ENCODE data around the gene JAK2.

JAK2 gene

DNA sequence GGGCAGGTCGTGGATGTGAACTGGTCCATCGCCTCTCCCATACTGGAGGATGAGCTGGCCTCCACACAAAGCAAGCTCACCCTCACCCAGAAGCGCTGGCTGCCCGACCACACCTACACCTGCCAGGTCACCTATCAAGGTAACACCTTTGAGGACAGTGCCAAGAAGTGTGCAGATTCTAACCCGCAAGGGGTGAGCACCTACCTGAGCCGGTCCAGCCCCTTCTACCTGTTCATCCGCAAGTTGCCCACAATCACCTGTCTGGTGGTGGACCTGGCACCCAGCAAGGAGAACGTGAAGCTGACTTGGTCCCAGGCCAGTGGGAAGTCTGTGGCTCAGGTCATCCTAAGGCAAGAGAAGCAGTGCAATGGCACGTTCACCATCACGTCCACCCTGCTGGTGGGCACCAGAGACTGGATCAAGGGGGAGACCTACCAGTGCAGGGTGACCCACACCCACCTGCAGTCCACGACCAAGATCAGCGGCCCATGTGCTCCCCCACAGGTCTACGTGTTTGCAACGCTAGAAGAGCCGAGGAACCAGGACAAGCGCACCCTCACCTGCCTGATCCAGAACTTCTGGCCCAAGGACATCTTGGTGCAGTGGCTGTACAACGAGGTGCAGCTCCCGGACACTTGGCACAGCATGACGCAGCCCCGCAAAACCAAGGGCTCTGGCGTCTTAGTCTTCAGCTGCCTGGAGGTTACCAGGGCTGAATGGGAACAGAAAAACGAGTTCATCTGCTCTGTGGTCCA is 129.1 kb downstream of the JAK2 start:
- H3K9me3 ChIP-seq (replicated peaks in 1 of 11) = peaks cover 0 to 42% (median 20%) of the 10 kb centered on the region in 11 experiments
- H4K20me1 ChIP-seq = peaks cover 0 to 21% (median 0%) of the 10 kb centered on the region in 11 experiments; a peak in 2 of 22 replicates
- TF ChIP-seq Cebpa-rat (IDR thresholded peaks at IDR 0.05) = no peak
- peaks cover 0 to 56% (median 18%) of the 10 kb centered on the region in 11 experiments; a peak in 19 of 22 replicates for H3K36me3 ChIP-seq
- no peak overlapping the region for H3K4me3 ChIP-seq
- H3K4me2 ChIP-seq = no peak overlapping the region
- no peaks in the 10 kb centered on the region for H3K4me1 ChIP-seq
- H3K27me3 ChIP-seq = no peaks in the 10 kb centered on the region
- no peak overlapping the region for H3K27ac ChIP-seq
- H3K9ac ChIP-seq = no peak overlapping the region

DNA sequence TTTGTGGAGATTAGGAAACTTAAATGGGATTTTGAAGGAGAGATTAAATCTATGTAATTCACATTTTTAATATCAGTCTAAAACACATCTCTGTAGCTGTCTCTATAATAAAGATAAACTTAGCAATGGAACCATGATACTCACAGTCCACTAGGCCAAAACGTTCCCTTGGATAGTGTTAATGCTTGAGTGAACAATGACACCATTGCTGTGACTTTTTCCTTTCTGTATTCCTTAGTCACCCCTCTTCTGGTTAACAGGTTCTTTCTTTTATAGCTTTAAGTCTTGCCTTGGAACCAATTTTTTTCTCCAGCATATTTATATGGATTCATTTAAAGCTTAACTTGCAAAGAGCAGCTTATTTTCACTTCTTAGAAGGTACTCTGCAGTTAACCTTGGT is 137.0 kb downstream of the JAK2 start:
- Histone ChIP-seq H3K4me2 (no peak overlapping the region), H3K9ac (no peak overlapping the region), H3K4me1 (peaks cover 0 to 15% (median 3%) of the 10 kb centered on the region in 10 experiments; a peak in 8 of 20 replicates), H4K20me1 (peaks cover 0 to 5% (median 0%) of the 10 kb centered on the region in 11 experiments; a peak in 2 of 22 replicates), H3K9me3 (replicated peaks in 1 of 11) (peaks cover 0 to 8% (median 0%) of the 10 kb centered on the region in 11 experiments; a peak in 1 of 22 replicates), H3K36me3 (peaks cover 11 to 87% (median 29%) of the 10 kb centered on the region in 11 experiments; a peak in 19 of 22 replicates), H3K27me3 (0 out of 22 replicates have a peak, but pooled peaks cover 0 to 3% (median 0%) of the 10 kb centered on the region in 11 experiments), H3K4me3 (no peak overlapping the region), H3K27ac (no peak overlapping the region)
- no peak for TF ChIP-seq Cebpa-rat (IDR thresholded peaks at IDR 0.05)

DNA sequence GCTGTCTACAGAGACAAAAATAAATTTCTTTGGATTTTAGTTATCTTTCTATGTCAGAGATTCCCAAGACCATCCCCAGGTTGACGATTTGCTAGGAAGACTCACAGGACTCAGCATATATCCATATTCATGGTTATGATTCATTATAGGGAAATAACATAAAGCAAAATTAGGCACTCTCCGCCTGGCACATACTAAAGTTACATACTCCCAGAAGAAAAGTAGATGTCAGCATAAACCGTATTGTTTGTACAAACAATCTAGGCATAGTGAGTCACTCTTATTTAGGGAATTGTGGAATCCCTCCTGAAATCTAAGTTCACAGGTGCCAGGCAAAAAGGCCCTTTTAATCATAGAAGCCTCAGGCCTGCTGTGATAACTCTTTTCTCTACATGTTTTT is 137.4 kb downstream of the JAK2 start:
- peaks cover 0 to 15% (median 3%) of the 10 kb centered on the region in 10 experiments; a peak in 8 of 20 replicates for H3K4me1 ChIP-seq
- H3K4me3 ChIP-seq = no peak overlapping the region
- H4K20me1 ChIP-seq = 0 out of 22 replicates have a peak, but pooled peaks cover 0 to 4% (median 0%) of the 10 kb centered on the region in 11 experiments
- TF ChIP-seq Cebpa-rat (IDR thresholded peaks at IDR 0.05) = no peak
- H3K36me3 ChIP-seq = peaks cover 11 to 88% (median 29%) of the 10 kb centered on the region in 11 experiments; a peak in 19 of 22 replicates
- peaks cover 0 to 8% (median 0%) of the 10 kb centered on the region in 11 experiments; a peak in 1 of 22 replicates for H3K9me3 ChIP-seq (replicated peaks in 1 of 11)
- no peak overlapping the region for H3K9ac ChIP-seq
- H3K27me3 ChIP-seq = 0 out of 22 replicates have a peak, but pooled peaks cover 0 to 3% (median 0%) of the 10 kb centered on the region in 11 experiments
- no peak overlapping the region for H3K4me2 ChIP-seq
- no peak overlapping the region for H3K27ac ChIP-seq

- TF ChIP-seq Cebpa-rat (IDR thresholded peaks at IDR 0.05) = no peak
- H3K4me3 ChIP-seq = no peak overlapping the region
These were observed 155.1 kb downstream of the JAK2 start for GRCh38 chr9:5140151-5140550.

DNA sequence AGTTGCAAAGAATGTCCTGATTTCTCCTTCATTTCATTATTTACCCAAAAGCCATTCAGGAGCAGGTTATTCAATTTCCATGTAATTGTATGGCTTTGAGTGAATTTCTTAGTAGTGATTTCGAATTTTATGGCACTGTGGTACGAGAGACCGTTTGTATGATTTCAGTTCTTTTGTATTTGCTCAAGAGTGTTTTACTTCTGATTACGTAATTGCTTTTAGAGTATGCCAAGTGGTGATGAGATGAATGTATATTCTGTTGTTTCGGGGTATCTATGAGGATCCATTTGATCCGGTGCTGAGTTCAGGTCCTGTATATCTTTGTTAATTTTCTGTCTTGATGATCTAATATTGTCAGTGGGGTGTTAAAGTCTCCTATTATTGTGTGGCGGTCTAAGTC is 159.1 kb downstream of the JAK2 start:
- Histone ChIP-seq H4K20me1 (peaks cover 0 to 21% (median 0%) of the 10 kb centered on the region in 11 experiments; a peak in 2 of 22 replicates), H3K9me3 (replicated peaks in 1 of 11) (peaks cover 6 to 31% (median 21%) of the 10 kb centered on the region in 11 experiments; a peak in 15 of 22 replicates), H3K27me3 (no peaks in the 10 kb centered on the region), H3K4me3 (no peak overlapping the region), H3K4me1 (no peaks in the 10 kb centered on the region), H3K27ac (no peak overlapping the region), H3K36me3 (peaks cover 0 to 89% (median 28%) of the 10 kb centered on the region in 11 experiments; a peak in 12 of 22 replicates), H3K4me2 (no peak overlapping the region), H3K9ac (no peak overlapping the region)
- no peak for TF ChIP-seq Cebpa-rat (IDR thresholded peaks at IDR 0.05)

More at GRCh38 chr9:5140151-5140550, 155.1 kb downstream of the JAK2 start:
- Histone ChIP-seq H3K27me3 (no peaks in the 10 kb centered on the region), H3K4me1 (no peaks in the 10 kb centered on the region), H3K36me3 (peaks cover 0 to 50% (median 11%) of the 10 kb centered on the region in 11 experiments; a peak in 12 of 22 replicates), H4K20me1 (no peaks in the 10 kb centered on the region), H3K9ac (no peak overlapping the region), H3K9me3 (replicated peaks in 1 of 11) (peaks cover 6 to 29% (median 17%) of the 10 kb centered on the region in 11 experiments; a peak in 15 of 22 replicates), H3K27ac (no peak overlapping the region), H3K4me2 (no peak overlapping the region)

DNA sequence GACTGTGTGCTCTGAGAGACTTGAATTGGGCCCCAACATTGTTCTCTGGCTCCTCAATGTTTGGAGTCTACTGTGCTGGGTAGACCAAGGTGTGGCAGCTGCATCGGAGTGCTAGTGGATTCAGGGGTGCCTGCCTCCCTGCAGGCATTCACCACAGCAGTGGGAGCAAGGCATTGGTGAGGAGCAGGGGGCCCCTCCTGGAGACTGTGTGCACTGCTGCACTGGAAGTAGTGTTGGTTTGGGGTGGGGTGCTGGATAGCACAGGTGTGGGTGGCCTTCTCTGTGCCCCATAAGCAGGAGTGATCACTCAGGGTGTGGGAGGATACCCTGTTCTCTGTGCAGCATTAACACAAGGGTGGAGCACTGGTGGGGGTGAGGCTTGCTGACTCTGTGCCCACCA is 161.2 kb downstream of the JAK2 start:
- Histone ChIP-seq H3K27ac (no peak overlapping the region), H3K4me3 (no peak overlapping the region), H3K4me2 (no peak overlapping the region)

More for the DNA sequence above, 161.2 kb downstream of the JAK2 start:
- H3K9me3 ChIP-seq (replicated peaks in 1 of 11) = peaks cover 6 to 31% (median 21%) of the 10 kb centered on the region in 11 experiments; a peak in 15 of 22 replicates
- no peak overlapping the region for H3K9ac ChIP-seq
- no peak for TF ChIP-seq Cebpa-rat (IDR thresholded peaks at IDR 0.05)
- H3K27me3 ChIP-seq = no peaks in the 10 kb centered on the region
- peaks cover 0 to 92% (median 28%) of the 10 kb centered on the region in 11 experiments; a peak in 12 of 22 replicates for H3K36me3 ChIP-seq
- no peaks in the 10 kb centered on the region for H3K4me1 ChIP-seq
- peaks cover 0 to 21% (median 0%) of the 10 kb centered on the region in 11 experiments; a peak in 2 of 22 replicates for H4K20me1 ChIP-seq

Measured in BLaER1 treated with 17β-estradiol and CSF1 and Interleukin-3, amounts not matched to agents 10 nM and 100 nM (cell line).